SH-SY5Y (cell line): ENCODE data around the gene LPIN3.

ENCODE experiments used
- GATA2 ChIP-seq: IDR thresholded peaks from 2 replicates; pipeline ENCODE4 v1.6.1; 2011; ENCODE audit warnings: mild to moderate bottlenecking, low read depth, low read length
- GATA3 ChIP-seq: IDR thresholded peaks from 2 replicates; pipeline ENCODE4 v1.6.1; 2011; ENCODE audit warnings: low read depth, mild to moderate bottlenecking, low read length, moderate library complexity

GRCh38 chr20:41353530-41353929 lies 12.9 kb downstream of the LPIN3 start:
- TF ChIP-seq GATA2 = no peak
- TF ChIP-seq GATA3 = no peak
